ENCODE results near the gene HES3.
"Not testable (repeated sequence)": the region's sequence is repeated elsewhere in the genome, so short reads cannot be mapped to it uniquely, and the experiment has no call there.

HES3 gene

GRCh38 chr1:6218375-6219164, 25.4 kb upstream of the HES3 start:
- no peak overlapping the region for H3K4me3 ChIP-seq (ENCODE audit: low read depth, low read length)

GRCh38 chr1:6219641-6220040, 24.3 kb upstream of the HES3 start:
- not testable (repeated sequence) for H3K4me3 ChIP-seq (ENCODE audit: low read depth, low read length)

DNA sequence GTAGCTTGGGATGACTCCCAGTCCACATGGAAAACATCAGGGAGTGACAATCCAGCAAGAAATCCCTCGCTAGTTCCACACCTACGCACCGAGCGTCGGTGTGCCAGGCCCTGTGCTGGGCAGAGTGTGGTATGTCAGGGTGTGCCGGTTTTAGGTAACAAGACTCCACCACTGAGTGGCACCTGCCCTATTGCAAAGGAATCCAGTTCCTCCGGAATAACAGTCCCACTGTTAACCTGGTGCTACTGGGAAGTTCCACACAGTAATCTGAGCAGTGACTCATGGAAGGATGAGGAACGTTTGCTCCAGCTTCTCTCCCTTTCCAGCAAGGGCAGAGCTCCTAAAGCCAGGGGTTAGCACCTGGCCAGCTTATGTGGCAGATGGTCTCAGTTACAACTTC, 23.7 kb upstream of the HES3 start:
- no peak overlapping the region for H3K4me3 ChIP-seq (ENCODE audit: low read depth, low read length)

- no peak overlapping the region for H3K4me3 ChIP-seq (ENCODE audit: low read depth, low read length)
These were observed 22.7 kb upstream of the HES3 start for GRCh38 chr1:6221210-6221784.

- no peak overlapping the region for H3K4me3 ChIP-seq (ENCODE audit: low read depth, low read length)
These were observed 21.3 kb upstream of the HES3 start for GRCh38 chr1:6222636-6223035.

- no peak overlapping the region for H3K4me3 ChIP-seq (ENCODE audit: low read depth, low read length)
These were observed 20.4 kb upstream of the HES3 start for GRCh38 chr1:6223617-6224016.

GRCh38 chr1:6224718-6225117, 19.3 kb upstream of the HES3 start:
- H3K4me3 ChIP-seq (ENCODE audit: low read depth, low read length) = no peak overlapping the region

- H3K4me3 ChIP-seq (ENCODE audit: low read depth, low read length) = no peak overlapping the region
These were observed 18.3 kb upstream of the HES3 start for GRCh38 chr1:6225651-6226050.

DNA sequence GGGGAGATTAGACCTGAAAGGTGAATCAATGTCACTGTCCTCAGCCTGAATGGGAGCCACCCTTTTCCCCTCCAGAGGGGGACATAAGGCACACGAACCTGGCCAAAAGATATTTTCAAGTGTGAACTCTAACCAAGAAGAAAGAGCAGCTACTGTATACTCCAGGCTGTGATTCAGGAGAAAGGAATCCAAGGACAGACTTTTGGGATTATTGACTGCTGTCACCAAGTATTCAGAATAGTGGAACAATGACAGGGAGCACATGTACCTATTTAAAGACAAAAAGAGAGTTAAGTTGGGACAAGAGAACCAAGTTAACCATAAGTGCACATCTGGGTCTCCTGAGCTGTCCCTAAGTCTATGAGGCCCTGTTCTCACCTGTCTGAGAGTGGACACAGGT, 10.6 kb upstream of the HES3 start:
- no peak overlapping the region for H3K4me3 ChIP-seq (ENCODE audit: low read depth, low read length)

DNA sequence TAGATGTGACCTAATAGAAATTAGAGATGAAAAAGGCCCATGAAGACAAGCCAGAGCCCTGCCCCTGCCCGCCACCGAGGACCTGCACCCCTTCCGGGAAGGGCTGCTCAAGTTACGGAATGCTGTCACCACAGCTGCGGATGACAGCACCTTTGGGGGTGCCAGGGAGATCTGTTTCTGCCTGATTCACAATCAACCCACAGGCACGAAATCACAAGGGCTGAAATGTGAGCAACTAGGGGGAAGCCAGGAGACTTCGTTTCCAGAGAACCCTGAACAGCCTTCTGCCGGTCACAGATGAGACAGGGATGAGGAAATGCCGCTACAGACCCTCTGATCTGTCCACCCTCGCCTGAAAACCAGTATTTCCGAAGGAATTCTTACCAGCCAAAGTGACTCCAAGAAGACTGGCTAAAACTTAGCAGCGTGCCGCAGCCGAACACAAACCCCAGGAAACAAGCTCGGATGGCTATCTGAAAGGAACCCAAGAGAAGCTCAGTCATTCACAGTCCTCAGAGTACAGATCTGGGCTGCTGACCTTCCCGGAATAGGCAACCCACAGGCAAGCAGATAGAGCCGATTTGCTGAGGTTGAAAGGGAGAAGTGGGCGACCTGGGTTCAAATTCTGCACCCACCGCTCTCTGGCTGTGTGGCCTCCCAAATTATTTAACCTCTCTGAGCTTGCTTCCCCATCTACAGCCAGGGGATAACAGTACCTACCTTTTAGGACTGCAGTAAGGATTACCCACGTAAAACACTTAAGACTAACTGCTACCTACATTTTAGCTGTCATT, 9.3 kb upstream of the HES3 start:
- H3K4me3 ChIP-seq (ENCODE audit: low read depth, low read length) = peak overlapping the region; percentile 92

- peak overlapping the region; percentile 92 for H3K4me3 ChIP-seq (ENCODE audit: low read depth, low read length)
These were observed 8.7 kb upstream of the HES3 start for GRCh38 chr1:6235296-6235677.

DNA sequence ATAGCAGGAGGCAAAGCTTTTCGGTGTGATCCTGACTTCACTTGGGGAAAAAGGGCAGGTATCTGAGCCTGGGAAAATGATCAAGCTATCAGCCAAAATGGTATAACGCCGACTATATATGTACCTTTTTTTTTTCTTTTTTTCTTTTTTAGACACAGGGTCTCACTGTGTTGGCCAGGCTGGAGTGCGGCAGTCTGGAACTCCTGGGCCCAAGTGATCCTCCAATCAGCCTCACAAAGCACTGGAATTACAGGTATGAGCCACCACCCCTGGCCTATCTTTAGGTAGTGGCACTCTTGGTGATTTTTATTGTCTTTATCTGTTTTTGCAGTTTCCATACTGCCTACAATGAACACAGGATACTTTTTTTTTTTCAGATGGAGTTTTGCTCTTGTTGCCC, 6.9 kb upstream of the HES3 start:
- no peak overlapping the region for H3K4me3 ChIP-seq (ENCODE audit: low read depth, low read length)

DNA sequence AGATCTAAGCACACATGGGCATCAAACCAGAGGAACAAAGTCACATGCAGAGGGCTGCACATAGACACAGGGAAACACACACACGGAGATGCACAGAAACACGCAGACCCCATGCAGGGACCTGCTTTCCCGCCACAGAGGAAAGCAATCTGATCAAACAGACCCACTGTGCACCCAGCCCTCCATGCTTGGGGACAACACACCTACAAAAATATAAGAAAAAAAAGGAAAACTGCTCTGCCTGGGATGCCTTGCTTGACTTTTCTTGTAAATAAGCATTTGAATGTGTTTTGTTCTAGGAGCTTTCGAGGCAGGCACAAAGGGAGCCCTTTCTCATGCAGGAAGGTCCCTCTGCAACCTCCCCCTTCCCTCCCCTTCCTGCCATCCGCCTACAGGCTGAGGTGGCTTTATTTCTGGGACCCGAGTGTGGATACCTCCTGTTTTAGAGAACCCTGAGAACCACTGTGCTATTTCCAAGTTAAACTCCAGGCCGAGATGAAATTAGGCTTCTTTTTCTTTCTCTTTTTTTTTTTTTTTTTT, 4.7 kb upstream of the HES3 start:
- peak overlapping the region; percentile 6 for H3K4me3 ChIP-seq (ENCODE audit: low read depth, low read length)

- H3K4me3 ChIP-seq (ENCODE audit: low read depth, low read length) = no peak overlapping the region
These were observed 3.8 kb upstream of the HES3 start for GRCh38 chr1:6239950-6240768.

GRCh38 chr1:6241107-6241886, 2.7 kb upstream of the HES3 start:
- H3K4me3 ChIP-seq (ENCODE audit: low read depth, low read length) = no peak overlapping the region

- no peak overlapping the region for H3K4me3 ChIP-seq (ENCODE audit: low read depth, low read length)
These were observed 1.9 kb upstream of the HES3 start for GRCh38 chr1:6241887-6242740.

GRCh38 chr1:6243053-6243834, 735 bp upstream of the HES3 start:
- H3K4me3 ChIP-seq (ENCODE audit: low read depth, low read length) = no peak overlapping the region

DNA sequence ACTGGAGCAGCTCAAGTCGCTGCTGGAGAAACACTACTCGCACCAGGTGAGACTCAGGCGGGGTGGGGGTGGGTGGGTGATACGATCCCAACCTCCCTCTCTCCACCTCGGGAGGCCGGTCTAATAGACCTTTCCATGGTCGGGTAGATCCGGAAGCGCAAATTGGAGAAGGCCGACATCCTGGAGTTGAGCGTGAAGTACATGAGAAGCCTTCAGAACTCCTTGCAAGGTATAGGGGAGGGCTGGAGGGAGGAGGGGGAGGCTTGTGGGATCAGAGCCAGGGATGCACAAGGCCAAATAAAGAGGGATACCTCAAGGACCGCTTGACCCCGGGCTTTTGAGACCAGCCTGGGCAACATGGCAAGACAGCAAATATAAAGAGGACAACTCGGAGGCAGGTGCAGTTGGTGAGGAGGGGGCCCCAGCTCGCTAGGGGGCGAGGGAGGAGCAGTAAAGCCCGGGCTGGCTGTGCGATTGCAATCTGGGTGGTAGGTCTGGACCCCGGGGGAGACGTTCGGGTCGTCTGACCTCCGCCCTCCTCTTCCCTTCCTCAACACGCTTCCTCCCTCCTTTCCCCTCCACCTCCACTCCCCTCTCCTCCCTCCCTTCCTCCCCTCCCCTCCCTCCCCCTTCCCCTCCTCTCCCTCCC, 546 bp downstream of the HES3 start:
- H3K4me3 ChIP-seq (ENCODE audit: low read depth, low read length) = peak overlapping the region; percentile 66
